OCI-LY7 (cell line): ENCODE measurements around the gene ZNF609. TPM values are rescaled to one million over a fixed set of nuclear protein-coding genes. Genes with fewer than 3 reads are reported as not detected.
A peak's percentile ranks its signal among the peaks of the same experiment; 100 is the strongest.
"Not testable (repeated sequence)": the region's sequence is repeated elsewhere in the genome, so short reads cannot be mapped to it uniquely, and the experiment has no call there.

Experiments
- BruUV-seq: library from RNA; stranded (reverse); fragments of 400-500 nt; replicated peaks from 2 replicates; lab custom pipeline; 2021; lab: Mats Ljungman, UMichigan
- CTCF ChIA-PET: fragments of 300-600 bp; sonication (Branson Sonifier 250); formaldehyde crosslinking; loops from one replicate; lab custom pipeline; 2022; ENCODE audit warnings: antibody characterized with exemption; ENCODE audit not compliant: unreplicated experiment; lab: Charles Lee
- POLR2A ChIA-PET: fragments of 300-600 bp; sonication (Branson Sonifier 250); formaldehyde crosslinking; loops from one replicate; lab custom pipeline; 2022; ENCODE audit warnings: antibody characterized with exemption; lab: Charles Lee
- DNase-seq: peaks from one replicate; pipeline ENCODE4 v3.0.0-alpha.2; 2015; ENCODE audit warnings: low spot score
- H2AFZ ChIP-seq: fragments of 200-600 bp; sonication (generic), shearing (Covaris generic); 2 replicates; pipeline ENCODE4 v1.6.1; 2014; ENCODE audit warnings: mild to moderate bottlenecking, antibody characterized with exemption, low read length, moderate library complexity
- H3K27ac ChIP-seq: fragments of 200-600 bp; sonication (generic); 2 replicates; pipeline ENCODE4 v1.5.1; 2014; ENCODE audit warnings: mixed run types, low read depth, mild to moderate bottlenecking, moderate library complexity, low read length, inconsistent platforms; ENCODE audit not compliant: poor library complexity, severe bottlenecking
- H3K36me3 ChIP-seq: fragments of 200-600 bp; sonication (generic); 2 replicates; pipeline ENCODE4 v1.6.1; 2014; ENCODE audit warnings: mild to moderate bottlenecking, antibody characterized with exemption, low read length, moderate library complexity, mixed read lengths; ENCODE audit not compliant: insufficient read depth
- H3K4me1 ChIP-seq: fragments of 200-600 bp; sonication (generic); 2 replicates; pipeline ENCODE4 v1.5.1; 2014; ENCODE audit warnings: mild to moderate bottlenecking, low read length; ENCODE audit not compliant: insufficient read depth, poor library complexity, severe bottlenecking
- H3K4me2 ChIP-seq: fragments of 200-600 bp; sonication (generic); 2 replicates; pipeline ENCODE4 v1.6.1; 2014; ENCODE audit warnings: mild to moderate bottlenecking, low read length
- H3K4me3 ChIP-seq: fragments of 200-600 bp; sonication (generic); 2 replicates; pipeline ENCODE4 v1.5.1; 2014; ENCODE audit warnings: mild to moderate bottlenecking, low read depth, low read length; ENCODE audit not compliant: poor library complexity, severe bottlenecking
- H3K79me2 ChIP-seq: fragments of 200-600 bp; sonication (generic); 2 replicates; pipeline ENCODE4 v1.6.1; 2016; ENCODE audit warnings: low read depth, mild to moderate bottlenecking, low read length, moderate library complexity, mixed read lengths; ENCODE audit not compliant: insufficient read depth
- H3K9me2 ChIP-seq: fragments of 200-600 bp; sonication (generic); 2 replicates; pipeline ENCODE4 v1.6.1; 2016; ENCODE audit warnings: mild to moderate bottlenecking, low read length, mixed read lengths; ENCODE audit not compliant: insufficient read depth
- H3K9me3 ChIP-seq: fragments of 200-600 bp; sonication (generic); 2 replicates; pipeline ENCODE4 v1.6.1; 2014; ENCODE audit warnings: mild to moderate bottlenecking, mixed run types, low read length, mixed read lengths
- H4K20me1 ChIP-seq: fragments of 200-600 bp; sonication (generic); 2 replicates; pipeline ENCODE4 v1.6.1; 2014; ENCODE audit warnings: mild to moderate bottlenecking, antibody characterized with exemption, low read length, moderate library complexity, mixed read lengths; ENCODE audit not compliant: insufficient read depth
- EZH2phosphoT487 ChIP-seq: fragments of 200-600 bp; sonication (generic); IDR thresholded peaks from 2 replicates; pipeline ENCODE4 v1.6.1; 2018; ENCODE audit warnings: low read depth, borderline replicate concordance, mild to moderate bottlenecking, mixed run types, antibody characterized with exemption, low read length, moderate library complexity, mixed read lengths
- intact Hi-C: fragments of 100-400 bp; cut with micrococcal nuclease; formaldehyde crosslinking; loops from one replicate; pipeline ENCODE4 v1.10.0; 2022; ENCODE audit not compliant: unreplicated experiment
- total RNA-seq, 2 experiments: library from RNA; depleted of rRNA in 1 of 2; stranded (reverse); fragments of >200 nt in 1 of 2; shearing (Covaris generic) in 1 of 2; gene quantifications; 2 replicates each; pipeline ENCODE4 v1.2.3, GENCODE V29; 2014 to 2022
- TF ChIP-seq, protein P1 (sequence below): fragments of 200-600 bp; sonication (generic); conservative IDR thresholded peaks from 2 replicates; pipeline ENCODE4 v1.5.1; 2014; ENCODE audit warnings: mild to moderate bottlenecking, antibody characterized with exemption, low read length, moderate library complexity, mixed read lengths

Gene ZNF609
- total RNA-seq, 2 experiments from 2014 or later, result 17.2 to 35.1 TPM

DNA sequence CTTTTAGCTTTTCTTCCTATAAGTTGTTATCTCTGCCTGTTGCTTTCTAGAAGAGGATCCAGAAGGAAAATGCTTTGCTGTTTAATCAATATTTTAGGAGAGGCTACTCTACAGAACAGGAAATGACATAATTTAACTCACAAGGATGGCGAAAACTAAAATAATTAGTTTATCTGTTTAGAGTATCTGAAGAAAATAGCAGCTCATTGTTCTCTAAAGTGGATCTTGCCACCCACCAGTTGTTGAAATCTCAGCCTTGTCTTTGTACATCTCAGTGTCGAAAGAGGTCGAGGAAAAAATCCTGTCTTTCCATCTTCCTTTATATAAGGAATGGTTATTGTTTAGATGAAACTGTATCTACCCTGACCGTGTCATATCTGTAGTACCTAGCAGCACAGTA is 126.6 kb downstream of the ZNF609 start:
- intact Hi-C loops, result no loop called here
- no peaks in the 10 kb centered on the region for H4K20me1 ChIP-seq
- no peaks in the 10 kb centered on the region; the same call in 1 of the 2 replicates for H3K36me3 ChIP-seq
- H3K4me3 ChIP-seq, result no peak overlapping the region
- ChIA-PET POLR2A (interaction anchor here (0.6 kb wide), 1 partner anchor 189 kb away, joined by 4 read pairs; no protein-coding TSS in a partner anchor), CTCF (no interaction called here)
- no peak for DNase-seq
- BruUV-seq, result TSS peak; percentile 23
- H2AFZ ChIP-seq, result no peak overlapping the region
- no peaks in the 10 kb centered on the region for H3K9me3 ChIP-seq
- no peaks in the 10 kb centered on the region for H3K4me1 ChIP-seq
- no peak overlapping the region for H3K27ac ChIP-seq
- TF ChIP-seq, protein P1, sequence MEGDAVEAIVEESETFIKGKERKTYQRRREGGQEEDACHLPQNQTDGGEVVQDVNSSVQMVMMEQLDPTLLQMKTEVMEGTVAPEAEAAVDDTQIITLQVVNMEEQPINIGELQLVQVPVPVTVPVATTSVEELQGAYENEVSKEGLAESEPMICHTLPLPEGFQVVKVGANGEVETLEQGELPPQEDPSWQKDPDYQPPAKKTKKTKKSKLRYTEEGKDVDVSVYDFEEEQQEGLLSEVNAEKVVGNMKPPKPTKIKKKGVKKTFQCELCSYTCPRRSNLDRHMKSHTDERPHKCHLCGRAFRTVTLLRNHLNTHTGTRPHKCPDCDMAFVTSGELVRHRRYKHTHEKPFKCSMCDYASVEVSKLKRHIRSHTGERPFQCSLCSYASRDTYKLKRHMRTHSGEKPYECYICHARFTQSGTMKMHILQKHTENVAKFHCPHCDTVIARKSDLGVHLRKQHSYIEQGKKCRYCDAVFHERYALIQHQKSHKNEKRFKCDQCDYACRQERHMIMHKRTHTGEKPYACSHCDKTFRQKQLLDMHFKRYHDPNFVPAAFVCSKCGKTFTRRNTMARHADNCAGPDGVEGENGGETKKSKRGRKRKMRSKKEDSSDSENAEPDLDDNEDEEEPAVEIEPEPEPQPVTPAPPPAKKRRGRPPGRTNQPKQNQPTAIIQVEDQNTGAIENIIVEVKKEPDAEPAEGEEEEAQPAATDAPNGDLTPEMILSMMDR, result no peak
- TF ChIP-seq EZH2phosphoT487, result no peak
- H3K9me2 ChIP-seq, result no peaks in the 10 kb centered on the region
- H3K79me2 ChIP-seq, result peaks cover 6% of the 10 kb centered on the region; the same call in 1 of the 2 replicates
- H3K4me2 ChIP-seq, result no peak overlapping the region

DNA sequence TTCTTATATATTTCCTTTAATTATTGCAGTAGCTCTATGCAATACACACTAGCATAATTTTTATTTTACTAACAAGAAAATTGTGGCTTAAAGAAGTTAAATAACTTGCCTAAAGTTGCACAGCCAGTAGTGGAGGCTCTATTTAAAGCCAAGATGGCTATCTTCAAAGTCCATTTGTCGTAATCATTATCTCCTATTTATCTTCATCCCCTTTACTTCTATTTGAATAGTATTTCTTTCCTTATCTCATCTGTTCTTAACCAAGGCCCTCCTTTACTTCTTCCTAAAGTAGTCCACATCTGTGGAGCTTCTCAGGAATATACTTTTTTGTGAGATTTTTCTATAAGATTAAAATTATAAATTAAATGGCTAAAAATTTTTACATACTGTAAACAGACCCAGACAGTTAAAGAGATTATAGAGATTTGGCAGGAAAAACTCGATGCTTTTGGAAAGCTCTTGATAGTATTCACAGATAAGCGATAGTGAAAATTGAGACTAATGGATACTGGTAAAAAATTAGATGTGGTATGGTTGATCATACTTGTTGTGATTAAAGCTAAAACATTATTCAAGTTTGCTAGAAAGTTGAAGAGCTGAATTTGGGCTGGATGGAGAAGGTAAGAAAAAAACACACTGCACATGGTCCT is 129.2 kb downstream of the ZNF609 start:
- BruUV-seq, result no TSS peak
- no peak for DNase-seq
- Histone ChIP-seq H3K4me3 (no peak overlapping the region), H3K4me2 (no peak overlapping the region), H3K9me2 (no peaks in the 10 kb centered on the region), H3K79me2 (peaks cover 6% of the 10 kb centered on the region; the same call in 1 of the 2 replicates), H3K36me3 (no peaks in the 10 kb centered on the region), H3K27ac (no peak overlapping the region), H2AFZ (no peak overlapping the region), H3K9me3 (no peaks in the 10 kb centered on the region), H4K20me1 (no peaks in the 10 kb centered on the region), H3K4me1 (no peaks in the 10 kb centered on the region)
- TF ChIP-seq, protein P1, result no peak
- TF ChIP-seq EZH2phosphoT487, result no peak
- intact Hi-C loops, result no loop called here
- CTCF ChIA-PET, result no interaction called here
- POLR2A ChIA-PET, result interaction anchor here (0.7 kb wide), 1 partner anchor 43 kb away, joined by 3 read pairs; no protein-coding TSS in a partner anchor

GRCh38 chr15:64592845-64593244 is 132.5 kb downstream of the ZNF609 start:
- intact Hi-C loops, H3K9me3 ChIP-seq, H3K79me2 ChIP-seq, H3K4me3 ChIP-seq, H4K20me1 ChIP-seq, H3K9me2 ChIP-seq, H3K36me3 ChIP-seq, H3K27ac ChIP-seq, DNase-seq, H3K4me2 ChIP-seq, H3K4me1 ChIP-seq, BruUV-seq, H2AFZ ChIP-seq, CTCF ChIA-PET: not testable (repeated sequence)
- POLR2A ChIA-PET, result interaction anchor here (0.8 kb wide), 1 partner anchor 9 kb away, joined by 4 read pairs; no protein-coding TSS in a partner anchor
